GM19239 (cell line): ENCODE results near the gene ZZZ3.
"Not testable (repeated sequence)": the region's sequence is repeated elsewhere in the genome, so short reads cannot be mapped to it uniquely, and the experiment has no call there.

Experiments
- DNase-seq: peaks from one replicate; pipeline ENCODE4 v3.0.0; 2011; ENCODE audit warnings: low spot score; ENCODE audit not compliant: insufficient read length
- FAIRE-seq: peaks from 2 replicates; lab custom pipeline; 2011; peaks lifted over from hg19 to GRCh38; lab: Jason Lieb, UNC

Gene ZZZ3

DNA sequence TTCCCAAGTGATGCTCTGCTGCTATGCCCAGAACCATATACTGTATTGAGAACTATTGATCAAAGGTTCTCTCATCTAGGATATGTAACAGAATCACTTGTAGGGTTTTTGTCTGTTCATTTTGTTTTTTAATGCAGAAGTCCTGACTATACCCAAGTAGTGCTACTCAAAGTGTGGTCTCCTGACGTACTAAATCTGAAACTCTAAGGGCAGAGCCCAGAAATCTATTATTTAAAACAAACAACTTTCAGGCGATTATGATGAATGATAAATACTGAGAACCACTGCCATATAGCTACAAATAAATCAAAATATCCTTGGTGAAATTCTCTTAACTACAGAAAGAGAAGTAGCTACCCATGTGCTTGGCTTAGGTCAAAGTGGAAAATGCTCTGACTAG lies 10.1 kb downstream of the ZZZ3 start:
- FAIRE-seq (peak; percentile 4), DNase-seq (no peak)

DNA sequence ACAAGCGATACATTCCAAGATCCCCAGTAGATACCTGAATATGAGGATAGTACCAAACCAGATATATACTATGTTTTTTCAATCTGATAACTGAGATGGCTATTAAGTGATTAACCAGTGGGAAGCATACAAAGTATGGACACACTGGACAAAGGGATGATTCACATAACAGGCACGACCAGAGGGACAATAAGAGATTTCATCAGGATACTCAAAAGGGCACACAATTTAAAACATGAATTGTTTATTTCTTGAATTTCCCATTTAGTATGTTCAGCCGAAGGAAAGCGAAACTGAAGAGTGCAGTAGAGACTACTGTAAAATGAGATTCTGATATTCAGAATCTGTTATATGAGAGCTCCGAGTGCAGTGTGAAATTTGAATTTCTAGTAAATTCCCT lies 10.6 kb downstream of the ZZZ3 start:
- DNase-seq (no peak), FAIRE-seq (peak; percentile 35)

DNA sequence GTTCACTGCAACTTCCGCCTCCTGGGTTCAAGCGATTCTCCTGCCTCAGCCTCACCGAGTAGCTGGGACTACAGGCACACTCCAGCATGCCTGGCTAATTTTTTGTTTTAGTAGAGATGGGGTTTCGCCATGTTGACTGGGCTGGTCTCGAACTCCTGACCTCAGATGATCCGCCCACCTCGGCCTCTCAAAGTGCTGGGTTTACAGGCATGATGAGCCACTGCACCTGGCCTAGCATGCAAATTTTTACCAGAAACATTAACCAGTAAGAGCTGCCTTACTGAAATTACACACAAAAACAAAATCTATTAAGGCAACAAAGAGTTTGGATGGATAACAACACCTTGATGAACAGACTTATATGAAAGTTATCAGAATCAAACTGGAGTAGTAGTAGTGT lies 12.1 kb downstream of the ZZZ3 start:
- FAIRE-seq (no peak), DNase-seq (no peak)

DNA sequence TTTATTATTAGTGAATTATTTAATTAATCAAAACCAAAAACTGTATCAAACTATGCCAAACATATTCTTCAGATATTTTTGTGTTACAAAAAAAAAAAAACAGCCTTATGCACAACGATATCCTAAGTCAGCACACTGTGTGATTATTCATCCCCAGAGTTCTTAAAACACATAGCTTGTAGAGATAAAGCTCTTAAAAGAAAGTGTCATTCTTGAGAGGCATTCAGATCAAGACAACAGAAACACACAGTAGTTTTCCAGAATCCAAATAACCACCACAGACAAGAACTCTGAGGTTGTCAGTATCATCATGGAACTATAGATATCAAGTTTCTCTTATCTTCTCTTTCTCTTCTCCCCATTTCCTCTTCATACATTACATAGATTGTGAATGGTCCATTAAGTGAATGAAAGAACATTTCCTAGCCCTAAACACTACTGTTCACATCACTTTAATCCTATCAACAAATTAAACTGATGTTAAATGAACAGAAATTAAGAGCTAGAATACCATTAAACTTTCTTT lies 13.5 kb downstream of the ZZZ3 start:
- FAIRE-seq: peak; percentile 55

DNA sequence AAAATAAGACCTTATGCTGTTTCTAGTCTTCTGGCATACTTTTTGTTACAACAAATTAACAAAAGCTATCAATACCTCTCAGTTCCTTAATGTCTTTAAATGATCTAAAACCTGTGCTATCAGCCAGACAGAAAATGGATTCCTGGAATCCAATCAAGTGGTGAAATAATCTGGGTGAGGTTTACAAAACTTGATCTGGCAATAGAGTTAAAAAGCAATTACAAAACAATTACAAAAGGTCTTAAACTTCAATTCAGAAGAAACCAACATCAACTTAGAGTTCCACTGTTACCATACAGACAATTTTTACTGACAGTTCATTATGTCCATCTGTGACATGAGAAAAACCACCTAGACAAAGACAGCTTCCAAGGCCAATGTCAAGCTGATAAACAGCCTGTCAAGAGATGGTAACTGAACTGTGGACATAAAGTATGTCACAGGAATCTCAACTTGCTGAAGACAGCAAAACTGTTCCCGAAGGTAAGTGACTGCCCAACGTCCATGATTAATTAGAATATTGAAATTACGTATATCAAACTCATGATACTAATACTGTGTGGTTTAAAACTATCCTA lies 17.4 kb downstream of the ZZZ3 start:
- FAIRE-seq (peak; percentile 45), DNase-seq (no peak)

More for the DNA sequence above, 13.5 kb downstream of the ZZZ3 start:
- no peak for DNase-seq

DNA sequence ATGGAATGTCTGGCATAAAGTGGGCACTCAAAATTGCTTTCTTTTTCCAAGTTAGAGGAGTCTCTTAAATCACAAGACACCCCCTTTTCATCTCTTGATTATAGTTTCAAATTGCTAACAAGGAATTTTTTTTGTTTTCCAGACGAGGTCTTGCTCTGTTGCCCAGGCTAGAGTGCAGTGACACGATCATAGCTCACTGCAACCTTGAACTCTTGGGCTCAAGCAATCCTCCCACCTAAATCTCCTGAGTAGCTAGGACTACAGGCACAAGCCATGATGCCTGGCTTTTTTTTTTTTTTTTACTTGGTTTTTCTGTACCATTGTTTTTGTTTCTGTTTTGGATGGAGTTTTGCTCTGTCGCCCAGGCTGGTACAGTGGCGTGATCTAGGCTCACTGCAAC lies 20.8 kb downstream of the ZZZ3 start:
- DNase-seq: no peak
- no peak for FAIRE-seq

DNA sequence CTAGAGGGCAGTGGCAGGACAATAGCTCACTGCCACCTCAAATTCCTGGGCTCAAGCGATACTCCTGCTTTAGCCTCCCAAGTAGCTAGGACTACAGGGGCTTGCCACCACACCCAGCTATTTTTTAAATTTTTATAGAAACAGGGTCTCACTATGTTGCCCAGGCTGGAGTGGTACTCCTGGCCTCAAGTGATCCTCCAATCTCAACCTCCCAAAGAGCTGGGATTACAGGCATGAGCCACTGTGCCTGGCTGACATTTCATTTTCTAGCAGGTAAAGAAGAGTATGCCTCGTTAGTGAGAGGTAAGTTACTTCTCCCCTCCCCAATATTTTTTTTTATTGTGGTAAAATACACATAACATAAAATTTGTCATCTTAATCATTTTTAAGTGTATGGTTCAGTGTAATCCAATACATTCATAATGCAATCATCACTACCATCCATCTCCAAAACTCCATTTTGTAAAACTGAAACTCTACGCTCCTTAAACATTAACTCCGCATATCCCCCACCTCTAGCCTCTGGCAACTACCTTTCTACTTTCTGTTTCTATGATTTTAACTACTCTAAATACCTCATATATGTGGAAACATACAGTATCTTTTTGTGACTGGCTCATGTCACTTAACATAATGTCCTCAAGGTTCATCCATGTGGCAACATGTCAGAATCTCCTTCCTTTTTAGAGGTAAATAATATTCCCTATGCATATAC lies 22.4 kb downstream of the ZZZ3 start:
- FAIRE-seq: no peak
- DNase-seq: no peak

DNA sequence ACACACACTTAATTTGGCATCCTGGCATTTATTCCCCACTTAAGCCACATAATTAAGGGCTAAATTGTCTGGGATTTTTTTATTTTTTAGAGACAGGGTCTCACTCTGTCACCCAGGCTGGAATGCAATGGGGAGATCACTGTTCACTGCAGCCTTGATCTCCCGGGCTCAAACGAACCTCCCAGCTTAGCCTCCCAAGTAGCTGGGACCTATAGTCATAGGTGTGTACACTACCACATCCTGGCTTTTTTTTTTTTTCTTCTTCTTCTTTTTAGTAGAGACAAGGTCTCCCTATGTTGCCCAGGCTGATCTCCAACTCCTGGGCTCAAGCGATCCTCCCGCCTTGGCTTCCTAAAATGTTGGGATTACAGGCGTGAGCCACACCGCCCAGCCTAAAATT lies 24.2 kb downstream of the ZZZ3 start:
- no peak for DNase-seq
- FAIRE-seq: no peak

DNA sequence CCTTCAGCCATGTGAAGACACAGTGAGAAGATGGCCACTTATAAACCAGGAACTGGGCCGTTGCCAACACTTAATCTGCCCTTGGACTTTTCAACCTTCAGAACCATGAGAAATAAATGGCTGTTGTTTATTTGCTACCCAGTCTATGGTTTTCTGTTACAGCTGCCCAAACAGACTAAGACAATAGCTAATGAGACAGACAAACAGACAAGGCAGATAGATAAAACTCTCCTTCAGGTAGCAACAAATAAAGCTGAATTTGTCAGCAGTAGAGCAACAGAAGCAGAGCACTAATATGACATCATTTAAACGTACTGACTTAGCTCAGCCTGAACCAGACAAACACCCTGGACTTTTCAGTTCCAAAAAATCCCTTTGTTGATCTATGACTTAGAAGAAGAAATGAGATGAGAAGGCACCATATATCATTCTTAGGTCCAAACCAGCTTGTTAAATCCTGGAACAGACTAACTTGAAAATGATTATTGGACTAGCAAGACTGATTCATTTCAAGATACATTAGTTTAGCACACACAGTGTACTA lies 27.0 kb downstream of the ZZZ3 start:
- no peak for DNase-seq

DNA sequence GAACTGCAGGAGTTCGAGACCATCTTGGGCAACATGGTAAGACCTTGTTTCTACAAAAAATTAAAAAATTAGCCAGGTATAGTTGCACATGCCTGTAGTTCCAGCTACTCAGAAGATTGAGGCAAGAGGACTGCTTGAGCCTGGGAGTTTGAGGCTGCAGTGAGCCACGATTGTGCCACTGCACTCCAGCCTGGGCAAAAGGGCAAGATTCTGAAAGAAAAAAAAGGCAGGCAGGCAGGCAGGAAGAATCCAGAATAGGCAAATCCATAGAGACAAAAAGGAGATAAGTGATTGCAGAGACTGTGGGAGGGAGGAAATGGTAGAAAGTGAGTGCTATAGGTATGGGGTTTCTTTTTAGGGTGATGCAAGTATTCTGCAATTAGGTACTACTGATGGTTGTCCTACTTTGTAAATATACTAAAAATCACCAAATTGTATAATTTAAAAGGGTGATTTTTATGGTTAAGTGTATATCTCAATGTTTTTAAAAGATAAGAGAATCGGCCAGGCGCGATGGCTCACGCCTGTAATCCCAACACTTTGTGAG lies 29.4 kb downstream of the ZZZ3 start:
- FAIRE-seq: no peak
- no peak for DNase-seq

More for the DNA sequence above, 27.0 kb downstream of the ZZZ3 start:
- FAIRE-seq: no peak

DNA sequence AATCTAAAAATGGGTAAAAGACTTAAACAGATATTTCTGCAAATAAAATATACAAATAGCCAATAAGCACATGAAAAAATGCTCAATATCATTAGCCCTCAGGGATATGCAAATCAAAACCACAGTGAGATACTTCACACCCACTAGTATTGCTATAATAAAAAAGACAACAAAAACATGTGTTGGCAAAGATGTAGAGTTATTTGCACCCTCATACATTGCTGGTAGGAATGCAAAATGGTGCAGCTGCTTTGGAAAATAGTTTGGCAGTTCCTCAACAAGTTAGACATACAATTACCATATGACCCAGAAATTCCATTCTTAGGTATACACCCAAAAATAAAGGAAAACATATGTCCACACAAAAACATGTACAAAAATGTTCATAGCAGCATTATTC lies 30.2 kb downstream of the ZZZ3 start:
- FAIRE-seq (peak; percentile 28), DNase-seq (no peak)

DNA sequence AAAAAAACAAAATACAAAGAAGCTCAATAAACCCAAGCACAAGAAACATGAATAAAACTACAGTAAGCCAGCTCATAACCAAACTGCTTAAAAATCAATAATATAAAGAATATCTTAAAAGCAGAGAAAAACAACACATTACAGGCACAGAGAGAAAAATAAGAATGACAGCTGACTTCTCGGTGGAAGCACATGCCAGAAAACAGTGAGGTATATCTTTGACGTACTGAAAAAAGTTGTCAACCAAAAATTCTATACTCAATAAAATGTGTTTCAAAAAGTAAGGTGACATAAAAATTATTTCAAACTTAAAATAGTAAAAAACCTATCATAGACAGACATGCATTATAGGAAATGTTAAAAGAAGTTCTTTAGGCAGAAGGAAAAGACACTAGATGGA lies 33.3 kb downstream of the ZZZ3 start:
- no peak for DNase-seq
- FAIRE-seq: no peak

DNA sequence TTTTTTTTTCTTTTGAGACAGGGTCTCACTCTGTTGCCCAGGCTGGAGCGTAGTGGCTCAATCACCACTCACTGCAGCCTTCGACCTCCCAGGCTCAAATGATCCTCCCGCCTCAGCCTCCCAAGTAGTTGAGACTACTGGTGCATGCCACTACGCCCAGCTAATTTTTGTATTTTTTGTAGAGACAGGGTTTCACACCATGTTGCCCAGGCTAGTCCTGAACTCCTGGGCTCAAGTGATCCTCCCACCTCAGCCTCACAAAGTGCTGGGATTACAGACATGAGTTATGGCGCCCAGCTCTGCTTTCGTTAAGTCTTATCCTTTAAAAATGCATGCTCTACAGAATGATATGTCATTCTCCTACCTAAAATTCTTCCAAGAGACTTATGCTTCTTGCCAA lies 36.2 kb downstream of the ZZZ3 start:
- not testable (repeated sequence) for DNase-seq, FAIRE-seq

DNA sequence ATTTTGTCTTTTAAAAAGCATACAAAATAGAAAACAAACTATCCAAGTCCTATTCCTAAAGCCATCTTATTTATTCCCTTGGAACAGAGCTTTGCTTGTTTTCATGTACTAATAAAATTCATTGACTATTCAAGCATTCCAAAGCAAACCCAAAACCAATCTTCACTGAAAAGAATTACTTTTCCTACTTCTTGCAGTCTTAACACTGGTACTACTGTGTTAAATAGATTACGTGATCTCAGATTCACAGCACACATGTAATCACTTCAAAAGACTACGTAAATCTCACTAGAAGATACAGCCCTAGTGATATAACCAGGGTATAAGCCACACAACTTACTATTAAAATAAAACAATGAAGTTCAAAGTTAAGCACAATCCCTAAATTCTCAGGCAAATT lies 39.0 kb downstream of the ZZZ3 start:
- no peak for DNase-seq
- no peak for FAIRE-seq

DNA sequence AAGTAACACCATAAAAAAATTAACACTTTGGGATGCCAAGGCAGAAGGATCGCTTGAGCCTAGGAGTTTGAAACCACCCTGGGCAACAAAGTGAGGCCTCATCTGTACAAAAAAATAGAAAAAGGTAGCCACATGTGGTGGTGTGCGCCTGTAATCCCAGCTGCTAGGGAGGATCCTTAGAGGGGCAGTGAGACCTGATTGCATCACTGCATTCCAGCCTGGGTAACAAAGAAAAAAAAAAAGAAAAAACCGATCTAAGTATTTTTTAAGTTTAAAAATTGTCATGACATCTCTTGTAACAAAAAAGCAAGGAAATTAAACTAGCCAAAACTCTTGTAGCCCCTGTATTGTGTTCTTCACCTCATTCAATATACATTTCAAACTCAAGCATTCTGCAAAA lies 39.5 kb downstream of the ZZZ3 start:
- DNase-seq: no peak
- no peak for FAIRE-seq

DNA sequence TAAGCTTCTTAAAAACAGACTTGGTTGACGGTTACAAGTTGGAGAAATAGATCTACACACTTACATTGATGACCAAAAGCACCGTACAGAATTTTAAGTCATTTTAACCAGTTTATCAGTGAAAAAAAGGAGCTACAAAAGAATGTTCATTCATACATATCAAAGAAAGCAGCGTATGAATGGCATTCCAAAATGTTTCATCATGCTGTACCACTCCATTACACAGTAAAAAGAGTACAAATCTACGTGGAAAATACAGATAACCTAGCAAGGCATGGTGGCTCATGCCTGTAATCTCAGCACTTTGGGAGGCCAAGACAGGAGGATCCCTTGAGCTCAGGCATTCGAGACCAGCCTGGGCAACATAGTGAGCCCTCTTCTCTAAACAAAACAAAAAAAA lies 40.3 kb downstream of the ZZZ3 start:
- FAIRE-seq (no peak), DNase-seq (no peak)

DNA sequence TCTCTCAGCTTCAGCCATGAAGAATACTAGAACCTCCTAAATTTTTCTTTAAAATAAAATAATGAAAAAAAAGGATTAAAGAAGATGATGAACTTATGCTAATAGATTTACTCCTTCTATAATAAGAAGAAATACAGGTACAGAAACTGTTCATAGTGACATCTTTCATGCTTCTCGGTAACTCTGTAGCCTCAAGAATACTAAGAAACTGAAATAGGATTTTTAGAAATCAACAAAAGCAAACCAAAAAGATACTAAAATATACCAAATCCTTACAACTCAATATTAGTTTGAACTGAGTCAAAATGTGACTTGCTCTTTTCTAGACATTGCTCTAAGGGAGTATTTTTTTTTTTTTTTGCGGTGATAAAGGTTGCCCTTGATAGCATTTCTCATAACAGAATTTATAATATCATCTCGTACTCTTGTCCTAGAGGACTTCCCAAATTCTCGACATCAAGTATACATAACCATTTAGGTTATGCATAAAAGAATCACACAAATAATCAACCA lies 42.8 kb downstream of the ZZZ3 start:
- FAIRE-seq (peak; percentile 57), DNase-seq (no peak)

DNA sequence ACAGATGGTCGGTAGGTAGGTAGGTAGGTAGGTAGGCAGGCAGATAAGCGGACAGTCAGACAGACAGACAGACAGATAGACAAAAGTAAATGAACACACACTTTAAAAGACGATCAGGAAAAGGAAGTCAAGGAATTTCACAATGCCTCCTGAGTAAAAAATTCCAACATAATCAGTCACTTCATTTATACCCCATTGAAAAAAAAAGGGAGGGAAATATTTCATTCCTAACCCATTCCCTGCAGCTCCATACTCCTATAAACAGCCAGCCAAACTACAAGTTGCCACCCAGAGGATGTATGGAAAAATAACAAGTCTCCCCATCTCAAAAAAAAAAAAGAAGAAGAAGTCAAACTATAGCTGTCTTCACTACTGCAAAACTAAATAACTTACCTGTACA lies 43.4 kb downstream of the ZZZ3 start:
- FAIRE-seq (no peak), DNase-seq (no peak)

DNA sequence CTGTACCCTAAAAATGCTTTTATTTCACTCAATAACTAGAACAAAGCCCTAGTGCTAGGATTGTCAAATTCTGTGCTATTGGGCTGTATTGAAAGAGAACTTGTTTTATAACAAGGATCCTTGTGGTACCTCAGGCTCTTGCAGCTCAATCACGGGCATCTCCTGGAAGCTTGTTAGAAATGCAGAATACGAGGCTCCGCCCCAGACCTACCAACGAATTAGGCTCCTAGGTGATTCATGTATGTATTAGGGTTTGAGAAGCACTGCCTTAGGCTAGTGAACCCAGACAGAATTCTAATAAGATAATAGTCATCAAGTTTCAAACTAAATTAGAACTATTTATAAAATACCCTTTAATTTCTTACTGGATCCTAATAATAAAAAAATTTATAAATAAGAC lies 45.6 kb downstream of the ZZZ3 start:
- no peak for FAIRE-seq
- DNase-seq: no peak
